ENCODE data around the gene RMRP.

GRCh38 chr9:35690614-35691333 lies 33.0 kb upstream of the RMRP start:
- TF ChIP-seq CTCF (IDR thresholded peaks at IDR 0.05; ENCODE audit: insufficient read depth, low read length): no peak
- TF ChIP-seq SPI1 (IDR thresholded peaks at IDR 0.05; ENCODE audit: borderline replicate concordance, low read depth): peak; percentile 47; the same call in 1 of the 2 replicates
- no peak for TF ChIP-seq GABPA (IDR thresholded peaks at IDR 0.05; ENCODE audit: low read depth)

Data from HL-60 (cell line).